ENCODE measurements around the gene PCLAF. TPM values are rescaled to one million over a fixed set of nuclear protein-coding genes. Genes with fewer than 3 reads are reported as not detected.
"Not testable (repeated sequence)": the region's sequence is repeated elsewhere in the genome, so short reads cannot be mapped to it uniquely, and the experiment has no call there.

Gene PCLAF
- total RNA-seq, 1 experiment from 2014 or later: 201 TPM

DNA sequence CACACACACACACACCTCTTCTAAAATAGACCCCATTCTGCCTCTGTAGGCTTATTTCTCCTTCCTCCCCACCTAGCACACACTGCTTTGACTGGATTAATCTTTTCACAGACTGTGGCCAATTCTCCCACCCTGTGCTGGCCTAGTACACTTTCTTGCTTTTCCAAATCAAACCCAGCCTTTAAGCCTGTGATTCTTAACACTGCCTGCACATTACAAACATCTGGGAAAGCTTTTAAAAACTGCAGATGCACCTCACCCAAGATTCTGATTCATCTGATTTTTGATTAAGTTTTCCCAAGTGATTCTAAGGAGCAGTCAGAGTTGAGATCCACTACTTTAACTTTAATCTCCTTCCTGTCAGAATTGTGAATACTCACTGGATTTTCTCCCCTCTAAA lies 38.0 kb downstream of the PCLAF start:
- Histone ChIP-seq H3K9me3 (no peaks in the 10 kb centered on the region), H3K27me3 (no peaks in the 10 kb centered on the region), H3K4me3 (no peak overlapping the region), H3K36me3 (peaks cover 13% of the 10 kb centered on the region)
- DNase-seq: no peak

DNA sequence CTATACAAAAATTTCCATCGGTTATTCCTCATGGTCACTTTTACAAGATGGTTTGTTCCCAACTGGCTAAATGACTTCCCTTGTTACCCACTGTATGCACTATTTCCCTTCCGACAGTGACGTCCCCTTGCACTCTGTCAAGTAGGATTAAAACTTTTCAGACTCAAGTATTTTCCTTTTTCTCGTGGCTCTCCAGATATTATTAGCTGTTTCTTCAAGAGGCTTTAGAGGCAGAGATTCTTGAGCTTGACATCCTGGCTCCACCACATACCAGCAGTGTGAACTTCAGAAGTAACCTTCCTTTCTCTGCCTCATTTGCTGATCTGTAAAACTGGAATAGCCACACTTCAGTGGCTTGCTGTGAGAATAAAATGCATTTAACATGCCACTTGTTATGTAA lies 39.3 kb downstream of the PCLAF start:
- H3K9me3 ChIP-seq: no peaks in the 10 kb centered on the region
- no peak overlapping the region for H3K4me3 ChIP-seq
- H3K36me3 ChIP-seq: peaks cover 10% of the 10 kb centered on the region
- DNase-seq: no peak
- no peaks in the 10 kb centered on the region for H3K27me3 ChIP-seq

DNA sequence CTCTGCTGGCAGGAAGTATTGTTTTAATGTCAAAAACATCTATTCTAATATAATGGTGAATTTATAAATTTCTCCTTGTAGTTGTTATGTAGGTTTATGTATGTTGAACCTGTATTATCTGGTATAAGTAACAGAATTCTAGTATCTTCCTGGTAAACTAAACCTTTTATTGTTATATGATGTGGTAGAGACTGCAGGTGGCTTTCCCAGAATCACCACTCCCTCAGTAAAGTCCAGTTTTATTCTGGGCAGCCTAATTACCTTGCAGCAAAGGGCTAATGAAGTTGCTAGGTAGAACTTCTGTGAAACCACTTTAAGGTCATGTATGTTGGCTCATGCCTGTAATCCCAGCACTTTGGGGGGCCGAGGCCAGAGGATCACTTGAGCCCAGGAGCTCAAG lies 40.9 kb downstream of the PCLAF start:
- H3K27me3 ChIP-seq: no peaks in the 10 kb centered on the region
- no peaks in the 10 kb centered on the region for H3K9me3 ChIP-seq
- H3K36me3 ChIP-seq: peaks cover 5% of the 10 kb centered on the region; the same call in 1 of the 2 replicates
- no peak overlapping the region for H3K4me3 ChIP-seq
- no peak for DNase-seq

DNA sequence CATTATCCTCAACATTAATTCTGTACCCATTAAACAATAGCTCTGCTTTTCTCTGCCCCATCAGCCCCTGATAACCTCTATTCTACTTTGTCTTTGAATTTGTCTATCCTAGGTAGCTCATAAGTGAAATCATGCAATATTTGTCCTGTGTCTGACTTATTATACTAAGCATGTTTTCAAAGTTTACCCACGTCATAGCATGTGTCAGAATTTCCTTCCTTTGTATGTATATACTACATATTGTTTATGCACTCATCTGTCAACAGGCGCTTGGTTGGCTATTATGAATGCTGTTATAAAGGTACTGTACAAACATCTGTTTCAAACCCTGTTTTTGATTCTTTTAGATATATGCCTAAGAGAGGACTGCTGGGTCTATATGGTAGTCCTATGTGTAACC lies 43.5 kb downstream of the PCLAF start:
- Histone ChIP-seq H3K9me3 (no peaks in the 10 kb centered on the region), H3K4me3 (no peak overlapping the region), H3K36me3 (peaks cover 17% of the 10 kb centered on the region; the same call in 1 of the 2 replicates), H3K27me3 (no peaks in the 10 kb centered on the region)
- DNase-seq: no peak

GRCh38 chr15:64333986-64334929 lies 47.0 kb downstream of the PCLAF start:
- H3K27me3 ChIP-seq: no peaks in the 10 kb centered on the region
- H3K36me3 ChIP-seq: peaks cover 12% of the 10 kb centered on the region; the same call in 1 of the 2 replicates
- no peaks in the 10 kb centered on the region for H3K9me3 ChIP-seq
- DNase-seq: no peak
- no peak overlapping the region for H3K4me3 ChIP-seq

DNA sequence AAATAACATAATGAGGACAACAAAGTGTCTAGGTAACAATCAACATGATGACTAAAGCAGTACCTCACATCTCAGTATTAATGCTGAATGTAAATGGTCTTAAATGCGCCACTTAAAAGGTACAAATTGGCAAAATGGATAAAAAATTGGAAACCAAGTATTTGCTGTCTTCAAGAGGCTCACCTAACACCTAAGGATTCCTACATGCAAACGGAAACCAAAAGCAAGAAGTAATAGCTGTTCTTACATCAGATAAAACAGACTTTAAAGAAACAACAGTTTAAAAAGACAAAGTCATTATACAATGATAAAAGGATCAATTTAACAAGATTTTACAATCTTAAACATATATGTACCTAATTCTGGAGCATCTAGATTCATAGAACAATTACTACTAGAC lies 47.7 kb downstream of the PCLAF start:
- DNase-seq: no peak
- Histone ChIP-seq H3K9me3 (no peaks in the 10 kb centered on the region), H3K4me3 (no peak overlapping the region)

GRCh38 chr15:64331668-64332067 lies 49.6 kb downstream of the PCLAF start:
- peaks cover 12% of the 10 kb centered on the region; the same call in 1 of the 2 replicates for H3K36me3 ChIP-seq
- DNase-seq, H3K27me3 ChIP-seq, H3K9me3 ChIP-seq, H3K4me3 ChIP-seq: not testable (repeated sequence)

More for the DNA sequence above, 47.7 kb downstream of the PCLAF start:
- Histone ChIP-seq H3K27me3 (no peaks in the 10 kb centered on the region), H3K36me3 (peaks cover 12% of the 10 kb centered on the region; the same call in 1 of the 2 replicates)

GRCh38 chr15:64326975-64327374 lies 54.3 kb downstream of the PCLAF start:
- H3K27me3 ChIP-seq, DNase-seq, H3K4me3 ChIP-seq, H3K36me3 ChIP-seq, H3K9me3 ChIP-seq: not testable (repeated sequence)

GRCh38 chr15:64326458-64326857 lies 54.8 kb downstream of the PCLAF start:
- H3K4me3 ChIP-seq, DNase-seq, H3K27me3 ChIP-seq, H3K36me3 ChIP-seq, H3K9me3 ChIP-seq: not testable (repeated sequence)

- Histone ChIP-seq H3K4me3 (no peak overlapping the region), H3K27me3 (no peaks in the 10 kb centered on the region), H3K9me3 (no peaks in the 10 kb centered on the region), H3K36me3 (peaks cover 8% of the 10 kb centered on the region; the same call in 1 of the 2 replicates)
- DNase-seq: no peak
Measured at GRCh38 chr15:64324165-64324877, 56.9 kb downstream of the PCLAF start.

- H3K36me3 ChIP-seq: no peaks in the 10 kb centered on the region; the same call in none of the 2 replicates
- H3K27me3 ChIP-seq: no peaks in the 10 kb centered on the region
- no peaks in the 10 kb centered on the region for H3K9me3 ChIP-seq
- H3K4me3 ChIP-seq: no peak overlapping the region
- no peak for DNase-seq
Measured at GRCh38 chr15:64315216-64315615, 66.0 kb downstream of the PCLAF start.

DNA sequence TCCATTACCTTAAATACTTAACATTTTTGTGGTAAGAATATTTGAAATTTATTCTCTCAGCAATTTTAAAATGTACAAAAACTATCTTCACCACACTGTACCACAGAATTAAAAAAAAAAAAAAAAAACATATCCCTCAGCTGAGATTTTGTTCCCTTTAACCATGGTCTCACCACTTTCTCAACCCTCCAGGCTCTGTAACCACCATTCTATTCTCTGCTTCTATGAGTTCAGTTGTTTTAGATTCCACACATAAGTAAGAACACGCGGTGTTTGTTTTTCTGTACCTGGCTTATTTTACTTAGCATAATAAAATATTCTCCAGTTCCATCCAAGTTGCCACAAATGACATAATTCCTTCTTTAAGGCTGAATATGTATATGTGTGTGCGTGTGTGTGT lies 66.8 kb downstream of the PCLAF start:
- Histone ChIP-seq H3K27me3 (no peaks in the 10 kb centered on the region), H3K36me3 (no peaks in the 10 kb centered on the region; the same call in none of the 2 replicates), H3K9me3 (no peaks in the 10 kb centered on the region), H3K4me3 (no peak overlapping the region)
- no peak for DNase-seq

Other genes with a start within 250 kb of the PCLAF start
- gene SNX22, start 229.7 kb downstream of the PCLAF start, total RNA-seq (2014; rRNA removed; shearing (Covaris generic); ENCODE audit: low replicate concordance): not detected in 2 replicates
- gene PPIB, start 218.4 kb downstream of the PCLAF start, total RNA-seq (2014; rRNA removed; shearing (Covaris generic); ENCODE audit: low replicate concordance): 1,039 and 1,137 TPM in 2 replicates
- 11.2 and 12.7 TPM in 2 replicates for gene CSNK1G1, start 25.3 kb downstream of the PCLAF start, total RNA-seq (2014; rRNA removed; shearing (Covaris generic); ENCODE audit: low replicate concordance)
- gene TRIP4, start 6.4 kb upstream of the PCLAF start, total RNA-seq (2014; rRNA removed; shearing (Covaris generic); ENCODE audit: low replicate concordance): 17.9 and 62.3 TPM in 2 replicates
- 6.2 and 7.1 TPM in 2 replicates for gene ZNF609, start 79.1 kb upstream of the PCLAF start, total RNA-seq (2014; rRNA removed; shearing (Covaris generic); ENCODE audit: low replicate concordance)